Measurements from ENCODE around the gene SEC16A.

SEC16A gene

GRCh38 chr9:136423432-136424146 lies 59.3 kb downstream of the SEC16A start:
- Histone ChIP-seq H3K79me2 (ENCODE audit: control insufficient read depth, insufficient read depth, low read length, unreplicated experiment) (no peaks in the 10 kb centered on the region), H3K4me3 (ENCODE audit: low read depth, low read length) (no peak overlapping the region), H3K27me3 (ENCODE audit: insufficient read depth, low read length) (no peaks in the 10 kb centered on the region), H3K4me1 (ENCODE audit: control insufficient read depth, insufficient read depth, low read length, unreplicated experiment) (no peaks in the 10 kb centered on the region), H2AFZ (ENCODE audit: low read length, unreplicated experiment) (no peak overlapping the region), H3K36me3 (ENCODE audit: insufficient read depth, low read length) (peaks cover 8% of the 10 kb centered on the region; the same call in 1 of the 2 replicates), H3K27ac (ENCODE audit: low read depth, low read length) (no peak overlapping the region)

GRCh38 chr9:136422876-136423275 lies 60.0 kb downstream of the SEC16A start:
- Histone ChIP-seq H3K79me2 (ENCODE audit: control insufficient read depth, insufficient read depth, low read length, unreplicated experiment) (no peaks in the 10 kb centered on the region), H3K4me1 (ENCODE audit: control insufficient read depth, insufficient read depth, low read length, unreplicated experiment) (no peaks in the 10 kb centered on the region), H3K4me3 (ENCODE audit: low read depth, low read length) (no peak overlapping the region), H2AFZ (ENCODE audit: low read length, unreplicated experiment) (no peak overlapping the region), H3K36me3 (ENCODE audit: insufficient read depth, low read length) (peaks cover 13% of the 10 kb centered on the region; the same call in 1 of the 2 replicates), H3K27me3 (ENCODE audit: insufficient read depth, low read length) (no peaks in the 10 kb centered on the region), H3K27ac (ENCODE audit: low read depth, low read length) (no peak overlapping the region)

- no peaks in the 10 kb centered on the region for H3K27me3 ChIP-seq (ENCODE audit: insufficient read depth, low read length)
- no peak overlapping the region for H3K27ac ChIP-seq (ENCODE audit: low read depth, low read length)
- no peaks in the 10 kb centered on the region for H3K4me1 ChIP-seq (ENCODE audit: control insufficient read depth, insufficient read depth, low read length, unreplicated experiment)
- no peak overlapping the region for H2AFZ ChIP-seq (ENCODE audit: low read length, unreplicated experiment)
- H3K79me2 ChIP-seq (ENCODE audit: control insufficient read depth, insufficient read depth, low read length, unreplicated experiment): no peaks in the 10 kb centered on the region
- peaks cover 18% of the 10 kb centered on the region; the same call in 1 of the 2 replicates for H3K36me3 ChIP-seq (ENCODE audit: insufficient read depth, low read length)
- no peak overlapping the region for H3K4me3 ChIP-seq (ENCODE audit: low read depth, low read length)
Observed at GRCh38 chr9:136421791-136422190, 61.0 kb downstream of the SEC16A start.

GRCh38 chr9:136419092-136419420 lies 63.8 kb downstream of the SEC16A start:
- Histone ChIP-seq H3K36me3 (ENCODE audit: insufficient read depth, low read length) (peaks cover 34% of the 10 kb centered on the region; the same call in 1 of the 2 replicates), H3K79me2 (ENCODE audit: control insufficient read depth, insufficient read depth, low read length, unreplicated experiment) (peaks cover 10% of the 10 kb centered on the region), H3K27ac (ENCODE audit: low read depth, low read length) (no peak overlapping the region), H3K4me1 (ENCODE audit: control insufficient read depth, insufficient read depth, low read length, unreplicated experiment) (no peaks in the 10 kb centered on the region), H3K4me3 (ENCODE audit: low read depth, low read length) (no peak overlapping the region), H3K27me3 (ENCODE audit: insufficient read depth, low read length) (no peaks in the 10 kb centered on the region), H2AFZ (ENCODE audit: low read length, unreplicated experiment) (no peak overlapping the region)

GRCh38 chr9:136418182-136419091 lies 64.4 kb downstream of the SEC16A start:
- H2AFZ ChIP-seq (ENCODE audit: low read length, unreplicated experiment): no peak overlapping the region
- peaks cover 40% of the 10 kb centered on the region; the same call in 1 of the 2 replicates for H3K36me3 ChIP-seq (ENCODE audit: insufficient read depth, low read length)
- H3K4me3 ChIP-seq (ENCODE audit: low read depth, low read length): no peak overlapping the region
- no peak overlapping the region for H3K27ac ChIP-seq (ENCODE audit: low read depth, low read length)
- peaks cover 16% of the 10 kb centered on the region for H3K79me2 ChIP-seq (ENCODE audit: control insufficient read depth, insufficient read depth, low read length, unreplicated experiment)
- no peaks in the 10 kb centered on the region for H3K27me3 ChIP-seq (ENCODE audit: insufficient read depth, low read length)
- H3K4me1 ChIP-seq (ENCODE audit: control insufficient read depth, insufficient read depth, low read length, unreplicated experiment): no peaks in the 10 kb centered on the region

- Histone ChIP-seq H3K79me2 (ENCODE audit: control insufficient read depth, insufficient read depth, low read length, unreplicated experiment) (peaks cover 31% of the 10 kb centered on the region), H3K4me3 (ENCODE audit: low read depth, low read length) (no peak overlapping the region), H3K4me1 (ENCODE audit: control insufficient read depth, insufficient read depth, low read length, unreplicated experiment) (peaks cover 5% of the 10 kb centered on the region), H3K27ac (ENCODE audit: low read depth, low read length) (no peak overlapping the region), H3K36me3 (ENCODE audit: insufficient read depth, low read length) (peaks cover 41% of the 10 kb centered on the region), H2AFZ (ENCODE audit: low read length, unreplicated experiment) (no peak overlapping the region), H3K27me3 (ENCODE audit: insufficient read depth, low read length) (no peaks in the 10 kb centered on the region)
Observed at GRCh38 chr9:136416914-136417313, 65.9 kb downstream of the SEC16A start.

GRCh38 chr9:136416427-136416826 lies 66.4 kb downstream of the SEC16A start:
- Histone ChIP-seq H3K27me3 (ENCODE audit: insufficient read depth, low read length) (no peaks in the 10 kb centered on the region), H2AFZ (ENCODE audit: low read length, unreplicated experiment) (no peak overlapping the region), H3K4me3 (ENCODE audit: low read depth, low read length) (no peak overlapping the region), H3K4me1 (ENCODE audit: control insufficient read depth, insufficient read depth, low read length, unreplicated experiment) (peaks cover 9% of the 10 kb centered on the region), H3K27ac (ENCODE audit: low read depth, low read length) (no peak overlapping the region), H3K36me3 (ENCODE audit: insufficient read depth, low read length) (peaks cover 41% of the 10 kb centered on the region), H3K79me2 (ENCODE audit: control insufficient read depth, insufficient read depth, low read length, unreplicated experiment) (peaks cover 36% of the 10 kb centered on the region)

GRCh38 chr9:136412962-136413361 lies 69.9 kb downstream of the SEC16A start:
- H3K36me3 ChIP-seq (ENCODE audit: insufficient read depth, low read length): peaks cover 36% of the 10 kb centered on the region
- no peak overlapping the region for H3K27ac ChIP-seq (ENCODE audit: low read depth, low read length)
- peaks cover 63% of the 10 kb centered on the region for H3K79me2 ChIP-seq (ENCODE audit: control insufficient read depth, insufficient read depth, low read length, unreplicated experiment)
- no peak overlapping the region for H2AFZ ChIP-seq (ENCODE audit: low read length, unreplicated experiment)
- no peaks in the 10 kb centered on the region for H3K27me3 ChIP-seq (ENCODE audit: insufficient read depth, low read length)
- H3K4me3 ChIP-seq (ENCODE audit: low read depth, low read length): no peak overlapping the region
- H3K4me1 ChIP-seq (ENCODE audit: control insufficient read depth, insufficient read depth, low read length, unreplicated experiment): peaks cover 15% of the 10 kb centered on the region

- Histone ChIP-seq H2AFZ (ENCODE audit: low read length, unreplicated experiment) (no peak overlapping the region), H3K4me1 (ENCODE audit: control insufficient read depth, insufficient read depth, low read length, unreplicated experiment) (peaks cover 15% of the 10 kb centered on the region), H3K79me2 (ENCODE audit: control insufficient read depth, insufficient read depth, low read length, unreplicated experiment) (peaks cover 67% of the 10 kb centered on the region), H3K36me3 (ENCODE audit: insufficient read depth, low read length) (peaks cover 29% of the 10 kb centered on the region), H3K27me3 (ENCODE audit: insufficient read depth, low read length) (no peaks in the 10 kb centered on the region), H3K4me3 (ENCODE audit: low read depth, low read length) (peak overlapping the region; percentile 94), H3K27ac (ENCODE audit: low read depth, low read length) (peak overlapping the region; percentile 72; the same call in 1 of the 2 replicates)
Observed at GRCh38 chr9:136411378-136411777, 71.5 kb downstream of the SEC16A start.

GRCh38 chr9:136410500-136411287 lies 72.1 kb downstream of the SEC16A start, which contains the start of the genes ENTR1 and PMPCA:
ENTR1 (minus strand) TSS chr9:136410614; CDS start chr9:136410397, 217 bp downstream.
PMPCA (plus strand) TSS chr9:136410658; CDS start chr9:136410669, 11 bp downstream.
- Histone ChIP-seq H3K4me1 (ENCODE audit: control insufficient read depth, insufficient read depth, low read length, unreplicated experiment) (peaks cover 15% of the 10 kb centered on the region), H3K79me2 (ENCODE audit: control insufficient read depth, insufficient read depth, low read length, unreplicated experiment) (peaks cover 64% of the 10 kb centered on the region), H3K27me3 (ENCODE audit: insufficient read depth, low read length) (no peaks in the 10 kb centered on the region), H3K4me3 (ENCODE audit: low read depth, low read length) (peak within 1 kb of the TSS; percentile 94), H2AFZ (ENCODE audit: low read length, unreplicated experiment) (peak within 1 kb of the TSS; percentile 80), H3K27ac (ENCODE audit: low read depth, low read length) (peak within 1 kb of the TSS; percentile 72), H3K36me3 (ENCODE audit: insufficient read depth, low read length) (peaks cover 26% of the 10 kb centered on the region)

All from ACC112 (cell line).